ENCODE data around the gene MXRA5. TPM values are rescaled to one million over a fixed set of nuclear protein-coding genes. Genes with fewer than 3 reads are reported as not detected.
"Not testable (repeated sequence)": the region's sequence is repeated elsewhere in the genome, so short reads cannot be mapped to it uniquely, and the experiment has no call there.

The MXRA5 gene
- total and polyA plus RNA-seq, 10 of the 15 experiments (the other 5 are each of a cell fraction or from before 2014, with no cell fraction given) = 0.01 to 0.03 TPM; not detected in 8

DNA sequence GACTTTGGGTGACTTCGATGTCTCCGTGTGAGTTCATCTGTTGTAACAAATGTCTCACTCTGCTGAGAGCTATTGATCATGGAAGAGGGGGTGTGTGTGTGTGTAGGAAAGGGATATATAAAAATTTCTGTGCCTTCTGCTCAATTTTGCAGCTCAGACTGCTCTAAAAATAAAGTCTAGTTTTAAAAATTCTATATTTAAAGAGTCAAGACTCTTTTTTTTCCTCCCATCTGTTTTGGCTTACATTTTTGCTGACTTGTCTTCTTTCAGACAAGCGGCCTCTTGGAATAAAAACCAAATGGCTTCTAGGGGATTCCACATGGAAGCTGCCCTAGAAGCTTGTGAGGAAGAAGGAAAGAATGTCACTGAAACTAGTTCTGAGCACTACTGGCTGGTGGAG lies 6.3 kb upstream of the MXRA5 start:
- BruUV-seq (replicated peaks); H3K36me3 ChIP-seq (ENCODE audit: control insufficient read depth in 2 of 2, insufficient read depth in 2 of 2, low read length in 1 of 2); H4K20me1 ChIP-seq (ENCODE audit: control insufficient read depth, insufficient read depth); RAD21 ChIA-PET (ENCODE audit: unreplicated experiment); H3K27ac ChIP-seq (ENCODE audit: control insufficient read depth, insufficient read depth); FAIRE-seq; in situ Hi-C loops (cut with MboI); H3K9me3 ChIP-seq (replicated peaks; ENCODE audit: control insufficient read depth, insufficient read depth, low read length); H3K27me3 ChIP-seq (replicated peaks in 1 of 2; ENCODE audit: control insufficient read depth in 2 of 2, insufficient read depth in 2 of 2, low read length in 1 of 2); POLR2A ChIA-PET; H3K4me1 ChIP-seq (ENCODE audit: control insufficient read depth, insufficient read depth, low read length); H2AFZ ChIP-seq (ENCODE audit: control insufficient read depth, low read depth, low read length); CTCF ChIA-PET; H3K79me2 ChIP-seq (ENCODE audit: control insufficient read depth, insufficient read depth, low read length); H3K9ac ChIP-seq (ENCODE audit: control insufficient read depth, insufficient read depth, low read length); ATAC-seq; SMC1A ChIA-PET (ENCODE audit: uncharacterized antibody, unreplicated experiment); DNase-seq (ENCODE audit: low read depth, low spot score); intact Hi-C loops (cut with micrococcal nuclease; ENCODE audit: unreplicated experiment); H3K4me3 ChIP-seq; H3K4me2 ChIP-seq (ENCODE audit: control insufficient read depth, insufficient read depth): not testable (repeated sequence)
- 7% methylated on average over 3 of the region's 3 CpGs for WGBS (ENCODE audit: insufficient coverage, insufficient replicate concordance, low lambda C conversion rate, missing lambda C conversion rate)

DNA sequence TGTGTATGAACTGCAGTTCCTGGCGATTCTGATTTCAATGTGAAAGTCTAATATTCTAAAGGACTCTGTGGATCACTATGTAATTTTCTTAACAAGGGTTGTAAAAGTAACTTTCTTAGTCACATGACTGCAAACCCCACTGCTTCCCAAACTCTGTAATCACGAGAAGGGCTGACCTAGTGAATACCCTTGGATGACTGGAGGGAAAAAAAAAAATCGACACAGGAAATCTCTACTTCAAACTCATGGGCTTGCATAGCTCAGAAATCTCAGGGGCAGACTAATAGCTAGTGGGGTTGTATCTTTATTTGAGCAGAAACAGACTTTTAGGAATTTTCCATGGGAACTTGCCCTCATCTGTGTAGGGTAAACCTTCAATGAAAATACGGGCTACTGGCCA lies 4.8 kb upstream of the MXRA5 start:
- no peak overlapping the region for H2AFZ ChIP-seq (ENCODE audit: control insufficient read depth, low read depth, low read length)
- DNase-seq (ENCODE audit: low read depth, low spot score) (no peak), FAIRE-seq (no peak), ATAC-seq (no peak)
- no peak overlapping the region for H3K9ac ChIP-seq (ENCODE audit: control insufficient read depth, insufficient read depth, low read length)
- ChIA-PET SMC1A (ENCODE audit: uncharacterized antibody, unreplicated experiment) (no interaction called here), CTCF (no interaction called here), POLR2A (no interaction called here), RAD21 (ENCODE audit: unreplicated experiment) (no interaction called here)
- no TSS peak for BruUV-seq (replicated peaks)
- TF ChIP-seq YBX1 (IDR thresholded peaks at IDR 0.05) (no peak), SMAD5 (IDR thresholded peaks at IDR 0.05; ENCODE audit: low read depth) (no peak)
- no peaks in the 10 kb centered on the region for H3K79me2 ChIP-seq (ENCODE audit: control insufficient read depth, insufficient read depth, low read length)
- no peak overlapping the region for H3K4me3 ChIP-seq
- H3K9me3 ChIP-seq (replicated peaks; ENCODE audit: control insufficient read depth, insufficient read depth, low read length) = no peaks in the 10 kb centered on the region; the same call in 2 of the 3 replicates
- intact Hi-C loops (cut with micrococcal nuclease; ENCODE audit: unreplicated experiment) = no loop called here
- H4K20me1 ChIP-seq (ENCODE audit: control insufficient read depth, insufficient read depth) = no peaks in the 10 kb centered on the region
- WGBS (ENCODE audit: insufficient coverage, insufficient replicate concordance, low lambda C conversion rate, missing lambda C conversion rate) = 19% methylated on average over 4 of the region's 4 CpGs
- no peaks in the 10 kb centered on the region for H3K27me3 ChIP-seq (replicated peaks in 1 of 2; ENCODE audit: control insufficient read depth in 2 of 2, insufficient read depth in 2 of 2, low read length in 1 of 2)
- no peaks in the 10 kb centered on the region for H3K4me1 ChIP-seq (ENCODE audit: control insufficient read depth, insufficient read depth, low read length)
- in situ Hi-C loops (cut with MboI) = no loop called here
- no peak overlapping the region for H3K27ac ChIP-seq (ENCODE audit: control insufficient read depth, insufficient read depth)
- no peaks in the 10 kb centered on the region for H3K36me3 ChIP-seq (ENCODE audit: control insufficient read depth in 2 of 2, insufficient read depth in 2 of 2, low read length in 1 of 2)
- H3K4me2 ChIP-seq (ENCODE audit: control insufficient read depth, insufficient read depth) = no peak overlapping the region
